Lower lobe of right lung (tissue), 2 donors: Measurements from ENCODE around the gene SYF2. TPM values are rescaled to one million over a fixed set of nuclear protein-coding genes. Genes with fewer than 3 reads are reported as not detected.
A peak's percentile ranks its signal among the peaks of the same experiment; 100 is the strongest.

Experiments used
- ATAC-seq, 2 donors: fragments of 200-7000 bp; cut with Tn5 transposase; one replicate each; pipeline ENCODE4 v1.9.1; 2020 to 2022; ENCODE audit warnings: mild to moderate bottlenecking in 2 of 2, moderate library complexity in 2 of 2
- DNase-seq: peaks from one replicate; pipeline ENCODE4 v3.0.0-alpha.2; 2020
- H3K27ac ChIP-seq: fragments of 200-600 bp; one replicate; pipeline ENCODE4 v1.8.0; 2022
- H3K27me3 ChIP-seq: fragments of 200-600 bp; one replicate; pipeline ENCODE4 v1.8.0; 2022; ENCODE audit warnings: low read depth
- H3K36me3 ChIP-seq: fragments of 200-600 bp; one replicate; pipeline ENCODE4 v1.8.0; 2022; ENCODE audit warnings: mild to moderate bottlenecking
- H3K4me1 ChIP-seq: fragments of 200-600 bp; one replicate; pipeline ENCODE4 v1.8.0; 2022
- H3K4me3 ChIP-seq: fragments of 200-600 bp; one replicate; pipeline ENCODE4 v1.8.0; 2022; ENCODE audit warnings: mild to moderate bottlenecking
- H3K9me3 ChIP-seq: fragments of 200-600 bp; one replicate; pipeline ENCODE4 v1.8.0; 2022
- CTCF ChIP-seq: fragments of 200-600 bp; IDR thresholded peaks from one replicate; pipeline ENCODE4 v1.8.0; 2022; ENCODE audit warnings: antibody characterized with exemption, mild to moderate bottlenecking
- intact Hi-C: fragments of 100-400 bp; cut with DNase I; formaldehyde crosslinking; loops from one replicate; pipeline ENCODE4 v1.11.0; 2022
- total RNA-seq: library from RNA; stranded (reverse); fragmentation: NEBNext Ultra II Directional; extraction: Animal tissue kit (Norgen Biotek cat#: 25700); gene quantifications from one replicate; pipeline ENCODE4 v1.2.1, GENCODE V29; 2021
- donor health status: DM: no; HTN: yes; CAD: no; lungs with severe emphysema.

SYF2 gene
- total RNA-seq, 1 donor from 2014 or later, result 44.6 TPM

DNA sequence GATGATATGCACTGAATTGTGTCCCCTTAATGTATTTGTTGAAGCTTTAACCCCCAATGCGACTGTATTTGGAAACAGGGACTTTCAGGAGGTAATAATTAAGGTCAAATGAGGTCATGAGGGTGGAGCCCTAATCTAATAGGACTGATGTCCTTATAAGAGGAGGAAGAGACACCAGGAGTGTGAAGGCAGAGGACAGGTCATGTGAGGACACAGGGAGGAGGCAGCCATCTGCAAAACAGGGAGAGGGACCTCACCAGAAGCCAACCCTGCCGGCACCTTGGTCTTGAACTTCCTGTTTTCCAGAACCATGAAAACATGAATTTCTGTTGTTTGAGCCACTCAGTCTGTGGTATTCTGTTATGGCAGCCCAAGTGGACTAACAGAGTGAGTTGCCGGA, 15.3 kb downstream of the SYF2 start:
- peaks cover 28% of the 10 kb centered on the region for H3K36me3 ChIP-seq
- no peak overlapping the region for H3K27ac ChIP-seq
- intact Hi-C loops, result no loop called here
- no peak for ATAC-seq
- H3K4me1 ChIP-seq, result no peaks in the 10 kb centered on the region
- H3K27me3 ChIP-seq, result no peaks in the 10 kb centered on the region
- TF ChIP-seq CTCF, result no peak
- no peak for DNase-seq
- H3K4me3 ChIP-seq, result no peak overlapping the region
- no peaks in the 10 kb centered on the region for H3K9me3 ChIP-seq

GRCh38 chr1:25216123-25216522, 16.2 kb downstream of the SYF2 start:
- Histone ChIP-seq H3K27ac (no peak overlapping the region), H3K36me3 (peaks cover 19% of the 10 kb centered on the region), H3K27me3 (no peaks in the 10 kb centered on the region), H3K4me3 (no peak overlapping the region), H3K9me3 (no peaks in the 10 kb centered on the region), H3K4me1 (no peaks in the 10 kb centered on the region)
- intact Hi-C loops, result no loop called here
- no peak for TF ChIP-seq CTCF
- DNase-seq (no peak), ATAC-seq (no peak)

GRCh38 chr1:25212725-25213124, 19.6 kb downstream of the SYF2 start:
- Histone ChIP-seq H3K9me3 (no peaks in the 10 kb centered on the region), H3K27ac (no peak overlapping the region), H3K4me3 (no peak overlapping the region), H3K36me3 (no peaks in the 10 kb centered on the region), H3K27me3 (no peaks in the 10 kb centered on the region), H3K4me1 (no peaks in the 10 kb centered on the region)
- TF ChIP-seq CTCF, result no peak
- intact Hi-C loops, result no loop called here
- DNase-seq (no peak), ATAC-seq (peak in 1 of 2 donors; percentile 26)

GRCh38 chr1:25210728-25211127, 21.6 kb downstream of the SYF2 start:
- no peak overlapping the region for H3K27ac ChIP-seq
- no peaks in the 10 kb centered on the region for H3K4me1 ChIP-seq
- H3K36me3 ChIP-seq, result no peaks in the 10 kb centered on the region
- intact Hi-C loops, result no loop called here
- H3K4me3 ChIP-seq, result no peak overlapping the region
- ATAC-seq (no peak), DNase-seq (no peak)
- H3K27me3 ChIP-seq, result no peaks in the 10 kb centered on the region
- no peak for TF ChIP-seq CTCF
- H3K9me3 ChIP-seq, result no peaks in the 10 kb centered on the region

- DNase-seq (no peak), ATAC-seq (no peak)
- Histone ChIP-seq H3K4me1 (no peaks in the 10 kb centered on the region), H3K36me3 (no peaks in the 10 kb centered on the region), H3K27me3 (no peaks in the 10 kb centered on the region), H3K9me3 (no peaks in the 10 kb centered on the region), H3K27ac (no peak overlapping the region), H3K4me3 (no peak overlapping the region)
- TF ChIP-seq CTCF, result no peak
- intact Hi-C loops, result loop anchor here (10.0 kb wide), 1 partner anchor 365 kb away; no protein-coding TSS in a partner anchor
These were observed 22.8 kb downstream of the SYF2 start for GRCh38 chr1:25209516-25209915.
